HCT116 (cell line): ENCODE results near the gene KRT79.

Experiments
- ATF3 ChIP-seq: IDR thresholded peaks from 2 replicates; pipeline ENCODE4 v1.6.1; 2012
- CEBPB ChIP-seq: IDR thresholded peaks from 2 replicates; pipeline ENCODE4 v1.6.1; 2012; ENCODE audit warnings: low read depth
- EZH2 ChIP-seq: fragments of 200-600 bp; sonication (generic); IDR thresholded peaks from 2 replicates; pipeline ENCODE4 v1.6.1; 2017; ENCODE audit warnings: antibody characterized with exemption, mixed run types
- JUND ChIP-seq: IDR thresholded peaks from 2 replicates; pipeline ENCODE4 v1.6.1; 2012
- POLR2A ChIP-seq: IDR thresholded peaks from 2 replicates; pipeline ENCODE4 v1.7.0; 2011; ENCODE audit warnings: borderline replicate concordance; ENCODE audit not compliant: insufficient read depth, insufficient read length; ENCODE audit errors: extremely low read depth
- POLR2AphosphoS5 ChIP-seq: IDR thresholded peaks from 2 replicates; pipeline ENCODE4 v1.6.1; 2011; ENCODE audit warnings: mild to moderate bottlenecking, low read depth, low read length, moderate library complexity
- RAD21 ChIP-seq: IDR thresholded peaks from 2 replicates; pipeline ENCODE4 v1.6.1; 2012; ENCODE audit warnings: low read depth, mild to moderate bottlenecking
- REST ChIP-seq: IDR thresholded peaks from 2 replicates; pipeline ENCODE4 v1.6.1; 2012; ENCODE audit warnings: low read depth
- TCF7L2 ChIP-seq: IDR thresholded peaks from 2 replicates; pipeline ENCODE4 v1.7.0; 2011; ENCODE audit warnings: borderline replicate concordance, inconsistent platforms; ENCODE audit not compliant: insufficient read depth, insufficient read length; ENCODE audit errors: extremely low read depth
- TF ChIP-seq, protein P1 (sequence below), 3 experiments: fragments of 200-600 bp in 1 of 3; sonication (generic) in 1 of 3; IDR thresholded peaks in 2 of 3; conservative IDR thresholded peaks in 1 of 3; 2 replicates each; pipeline ENCODE4 v1.5.1; 2012 to 2017; ENCODE audit warnings: low read depth in 2 of 3, low read length in 2 of 3, antibody characterized with exemption in 1 of 3, borderline replicate concordance in 1 of 3, control low read depth in 1 of 3, mild to moderate bottlenecking in 1 of 3, mixed read lengths in 1 of 3, mixed run types in 1 of 3, moderate library complexity in 1 of 3; ENCODE audit not compliant: insufficient read depth in 1 of 3

GRCh38 chr12:52815676-52816588 is 18.2 kb downstream of the KRT79 start:
- TF ChIP-seq, protein P1, sequence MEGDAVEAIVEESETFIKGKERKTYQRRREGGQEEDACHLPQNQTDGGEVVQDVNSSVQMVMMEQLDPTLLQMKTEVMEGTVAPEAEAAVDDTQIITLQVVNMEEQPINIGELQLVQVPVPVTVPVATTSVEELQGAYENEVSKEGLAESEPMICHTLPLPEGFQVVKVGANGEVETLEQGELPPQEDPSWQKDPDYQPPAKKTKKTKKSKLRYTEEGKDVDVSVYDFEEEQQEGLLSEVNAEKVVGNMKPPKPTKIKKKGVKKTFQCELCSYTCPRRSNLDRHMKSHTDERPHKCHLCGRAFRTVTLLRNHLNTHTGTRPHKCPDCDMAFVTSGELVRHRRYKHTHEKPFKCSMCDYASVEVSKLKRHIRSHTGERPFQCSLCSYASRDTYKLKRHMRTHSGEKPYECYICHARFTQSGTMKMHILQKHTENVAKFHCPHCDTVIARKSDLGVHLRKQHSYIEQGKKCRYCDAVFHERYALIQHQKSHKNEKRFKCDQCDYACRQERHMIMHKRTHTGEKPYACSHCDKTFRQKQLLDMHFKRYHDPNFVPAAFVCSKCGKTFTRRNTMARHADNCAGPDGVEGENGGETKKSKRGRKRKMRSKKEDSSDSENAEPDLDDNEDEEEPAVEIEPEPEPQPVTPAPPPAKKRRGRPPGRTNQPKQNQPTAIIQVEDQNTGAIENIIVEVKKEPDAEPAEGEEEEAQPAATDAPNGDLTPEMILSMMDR (IDR thresholded peaks at IDR 0.05 in 2 of 3, conservative IDR thresholded peaks at IDR 0.05 in 1 of 3; ENCODE audit: borderline replicate concordance in 1 of 3, insufficient read depth in 1 of 3, low read depth in 2 of 3, low read length in 2 of 3): no peak
- TF ChIP-seq CEBPB: no peak
- TF ChIP-seq TCF7L2: no peak
- no peak for TF ChIP-seq POLR2AphosphoS5
- TF ChIP-seq ATF3: no peak
- no peak for TF ChIP-seq EZH2
- no peak for TF ChIP-seq RAD21
- no peak for TF ChIP-seq REST
- TF ChIP-seq POLR2A: no peak
- no peak for TF ChIP-seq JUND
